HG03280 (cell line): Measurements from ENCODE around the gene FAM120A.
A peak's percentile ranks its signal among the peaks of the same experiment; 100 is the strongest.

Source experiments
- ATAC-seq: cut with Tn5 transposase; IDR thresholded peaks from one replicate; pipeline ENCODE4 v1.9.1; 2021; ENCODE audit warnings: mild to moderate bottlenecking, moderate library complexity; ENCODE audit not compliant: unreplicated experiment

The FAM120A gene

DNA sequence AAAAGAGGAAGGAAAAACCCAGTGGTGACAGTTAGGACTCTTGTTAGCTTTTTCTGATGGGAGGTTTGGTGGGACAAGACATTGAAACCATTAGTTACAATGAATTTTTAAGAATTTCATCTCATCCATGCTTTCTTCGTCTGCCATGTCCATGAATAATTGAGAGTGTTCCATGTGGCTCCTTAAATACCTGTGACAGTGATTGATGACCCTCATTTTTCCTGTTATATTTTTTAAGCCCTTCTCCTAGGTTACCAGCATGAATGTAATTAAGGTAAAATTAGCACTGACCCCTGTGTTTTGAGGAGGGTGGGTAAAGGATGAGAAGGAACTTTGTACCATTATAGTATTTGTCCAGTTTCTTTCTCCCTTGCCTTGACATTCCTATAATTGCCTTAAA, 101.4 kb downstream of the FAM120A start:
- ATAC-seq = no peak

DNA sequence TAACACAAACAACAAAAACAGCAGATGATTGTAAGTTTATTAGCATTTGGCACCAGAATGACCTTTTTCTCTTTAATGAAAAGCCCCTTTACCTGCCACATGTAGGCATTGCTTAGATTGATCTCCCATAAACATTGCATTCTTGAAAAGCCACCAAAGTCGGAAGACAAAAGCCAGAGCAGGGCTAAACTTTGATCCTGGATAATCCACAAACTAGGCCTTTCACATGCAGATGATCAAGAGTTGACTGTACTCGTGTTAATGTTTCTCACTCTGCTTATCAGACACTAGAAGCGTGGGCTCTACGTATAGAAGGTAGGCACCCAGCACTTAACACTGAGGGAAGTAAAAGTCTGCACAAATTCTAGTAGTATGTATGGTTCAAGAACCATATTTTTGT, 103.9 kb downstream of the FAM120A start:
- no peak for ATAC-seq

DNA sequence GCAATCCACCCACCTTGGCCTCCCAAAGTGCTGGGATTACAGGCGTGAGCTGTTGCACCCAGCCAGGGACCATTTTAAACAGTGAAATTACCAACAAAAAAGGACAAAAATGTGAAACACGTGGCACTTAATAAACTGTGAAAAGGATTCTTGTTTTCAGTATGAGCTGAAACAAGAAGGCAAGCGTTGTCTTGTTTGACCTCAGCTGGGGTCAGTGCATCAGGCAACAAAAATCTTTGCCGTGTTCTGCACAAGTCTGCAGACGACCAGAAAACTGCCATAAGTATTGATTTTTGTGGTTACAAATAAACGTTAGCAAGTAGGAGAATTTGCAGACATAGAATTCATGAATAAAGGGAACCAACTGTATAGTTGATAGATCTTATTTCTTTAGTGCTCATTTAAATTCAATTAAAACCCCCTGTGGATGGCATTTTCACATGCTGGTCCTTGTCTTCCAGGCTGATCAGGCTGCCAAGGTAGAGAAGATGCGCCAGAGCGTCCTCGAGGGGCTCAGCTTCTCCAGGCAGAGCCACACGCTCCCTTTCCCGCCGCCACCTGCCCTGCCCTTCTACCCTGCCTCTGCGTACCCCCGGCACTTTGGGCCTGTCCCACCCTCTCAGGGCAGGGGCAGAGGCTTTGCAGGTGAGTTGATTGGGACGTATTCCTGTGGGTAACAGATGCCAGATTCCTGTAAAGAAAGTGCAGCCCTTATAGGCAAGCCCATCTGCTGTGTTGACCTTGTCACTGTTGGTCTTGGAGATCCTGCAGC, 106.1 kb downstream of the FAM120A start:
- ATAC-seq = no peak

DNA sequence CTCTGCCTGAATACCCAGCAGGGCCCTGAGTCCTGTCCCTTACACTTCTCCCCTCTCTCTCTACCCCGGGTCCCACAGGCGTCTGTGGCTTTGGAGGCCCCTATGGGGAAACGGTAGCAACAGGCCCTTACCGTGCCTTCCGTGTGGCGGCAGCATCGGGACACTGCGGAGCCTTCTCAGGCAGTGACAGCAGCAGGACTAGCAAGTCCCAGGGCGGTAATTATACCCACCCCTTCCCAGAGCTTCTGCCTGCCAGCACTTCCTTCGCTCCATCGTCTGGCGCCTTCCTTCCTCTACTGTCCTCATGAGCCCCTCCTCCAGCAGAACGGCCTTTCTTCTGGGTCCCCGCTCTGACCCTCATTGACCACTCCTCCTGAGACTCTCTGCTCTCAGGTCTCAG, 107.0 kb downstream of the FAM120A start:
- ATAC-seq = no peak

DNA sequence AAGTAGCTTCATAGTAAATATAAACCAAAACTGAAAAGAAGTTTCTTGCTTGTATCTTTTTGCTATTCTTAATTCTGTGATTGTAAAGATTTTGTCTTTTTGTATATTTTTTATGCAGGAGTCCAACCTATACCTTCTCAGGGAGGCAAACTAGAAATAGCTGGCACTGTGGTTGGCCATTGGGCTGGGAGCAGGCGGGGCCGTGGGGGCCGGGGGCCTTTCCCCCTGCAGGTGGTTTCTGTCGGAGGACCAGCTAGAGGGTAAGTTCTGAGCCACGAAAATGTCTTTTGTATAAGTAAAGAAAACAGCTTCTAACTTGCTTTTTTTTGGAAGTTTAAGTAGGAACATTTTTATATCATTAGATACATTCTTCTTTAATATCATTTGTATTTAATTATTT, 109.5 kb downstream of the FAM120A start:
- no peak for ATAC-seq

DNA sequence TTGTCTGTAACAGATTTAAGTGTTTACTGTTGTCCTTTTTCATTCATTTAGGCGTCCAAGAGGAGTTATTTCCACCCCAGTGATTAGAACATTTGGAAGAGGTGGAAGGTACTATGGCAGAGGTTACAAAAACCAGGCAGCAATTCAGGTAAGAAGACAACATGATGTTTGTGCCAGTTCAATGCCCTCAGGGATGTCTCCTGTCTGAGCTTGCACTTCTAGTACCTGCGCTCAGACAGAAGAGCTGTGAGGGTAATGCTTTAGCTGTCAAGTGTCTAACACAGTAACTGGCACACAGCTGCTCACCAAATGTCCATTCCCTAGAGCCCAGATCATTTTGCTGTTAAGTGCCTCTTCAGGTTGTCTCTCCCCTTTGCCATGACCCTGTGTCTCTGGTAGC, 110.7 kb downstream of the FAM120A start:
- no peak for ATAC-seq

DNA sequence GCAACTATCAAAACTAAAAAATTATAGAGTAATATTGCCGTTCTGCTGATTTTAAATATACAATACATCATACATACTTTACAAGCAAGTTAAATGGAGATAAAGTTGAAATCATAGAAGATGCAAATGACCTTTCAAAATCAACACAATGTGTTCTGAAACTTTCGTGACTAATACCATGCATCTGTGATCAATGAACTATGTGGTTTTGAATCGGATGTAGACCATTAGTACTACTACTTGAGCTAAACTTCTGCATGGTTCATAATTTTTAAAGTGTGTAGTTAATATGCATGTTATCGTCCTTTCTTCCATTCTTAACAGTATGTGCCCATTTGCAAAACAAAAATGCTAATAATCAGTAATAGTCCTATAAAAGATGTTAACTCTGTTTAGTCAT, 113.6 kb downstream of the FAM120A start:
- ATAC-seq = no peak

DNA sequence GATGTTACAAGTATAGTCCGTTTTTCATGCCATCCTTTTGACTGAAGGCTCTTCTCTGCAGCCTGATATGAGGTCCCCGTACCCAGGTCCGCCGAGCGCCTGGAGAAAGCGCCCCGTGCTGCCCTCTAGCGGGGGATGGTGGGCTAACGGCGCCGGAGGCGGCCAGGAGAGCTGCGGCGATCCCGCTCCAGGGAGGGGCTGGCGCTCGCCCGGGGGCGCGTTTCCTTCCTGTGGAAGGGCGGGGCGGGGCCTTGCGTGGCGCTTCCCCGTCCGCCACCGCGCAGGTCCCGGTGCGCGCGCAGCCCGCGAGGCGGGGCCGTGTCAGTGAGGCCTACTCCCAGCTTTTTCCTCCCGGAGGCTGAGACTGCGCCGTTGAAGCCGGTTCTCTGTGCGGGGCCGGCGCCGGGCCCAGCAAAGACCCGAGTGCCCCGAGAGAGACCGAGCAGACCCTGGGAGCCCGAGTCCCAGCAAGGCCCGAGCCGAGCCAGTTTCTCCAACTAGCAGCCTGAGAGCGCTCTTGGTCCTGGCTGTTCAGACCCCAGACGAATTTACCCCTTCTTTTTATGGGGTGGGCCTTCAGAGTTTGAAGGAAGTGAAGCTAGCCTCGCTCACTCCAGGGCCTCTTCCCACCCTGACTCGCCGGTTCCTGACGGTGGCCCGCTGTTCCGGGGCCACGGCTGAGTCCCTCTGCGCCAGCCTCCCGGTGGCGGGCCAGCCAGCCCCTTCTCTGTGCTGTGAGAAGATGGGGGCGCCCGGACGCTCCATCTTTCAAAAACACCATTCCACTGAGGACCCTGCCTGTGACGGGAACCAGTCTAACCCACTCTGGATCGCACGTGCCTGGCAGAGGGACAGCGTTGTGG, 115.2 kb downstream of the FAM120A start:
- peak; percentile 91 for ATAC-seq

DNA sequence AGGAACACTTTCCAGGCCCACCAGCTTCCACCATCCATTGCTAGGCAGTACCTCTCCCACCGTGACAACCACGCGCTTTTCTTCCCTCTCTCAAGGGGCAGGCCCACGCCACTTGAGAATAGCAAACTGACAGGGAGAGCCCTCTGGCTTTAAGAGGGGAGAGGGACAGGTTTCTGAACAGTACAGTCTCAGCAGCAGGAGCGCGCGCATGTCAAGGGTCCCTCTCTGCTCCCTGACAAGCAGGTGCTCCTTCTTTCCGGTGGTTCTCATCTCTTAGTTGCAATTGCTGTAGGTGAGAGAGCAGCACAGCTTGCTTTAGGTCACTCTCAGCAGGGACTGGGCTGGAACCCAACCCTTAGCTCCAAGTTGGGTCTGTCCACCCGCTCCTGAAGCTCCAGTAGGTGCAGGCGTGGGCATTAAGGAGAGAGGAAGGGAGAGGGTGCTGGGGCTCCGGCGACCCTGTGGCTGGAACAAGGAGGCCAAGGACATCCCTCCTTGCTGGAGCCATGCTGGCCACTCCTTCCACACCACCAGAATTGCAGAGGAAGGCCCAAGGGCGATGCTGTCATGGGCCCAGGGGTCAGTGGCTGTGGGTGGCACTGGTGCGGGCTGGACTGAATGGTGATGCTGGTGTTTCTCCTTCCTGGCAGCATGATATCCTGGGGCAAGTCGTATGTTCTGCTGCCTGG, 115.9 kb downstream of the FAM120A start:
- no peak for ATAC-seq

DNA sequence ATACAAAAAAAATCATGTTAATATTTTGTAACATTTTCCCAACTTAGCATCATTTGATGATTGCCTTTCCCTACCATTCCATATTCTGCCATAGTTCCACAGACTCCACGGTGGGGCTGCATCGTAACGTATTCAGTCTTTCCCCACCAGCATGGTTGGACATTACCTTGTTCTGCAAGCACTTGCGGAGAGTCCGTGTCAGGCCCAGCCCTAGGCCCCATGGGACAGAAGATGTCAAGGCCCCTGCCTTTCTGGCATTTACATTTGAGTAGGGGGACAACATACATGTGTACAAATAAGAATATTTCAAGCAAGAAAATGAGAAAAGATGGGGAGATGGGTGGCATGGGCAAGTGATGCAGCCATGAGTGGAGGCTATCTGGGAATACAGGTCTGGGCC, 116.7 kb downstream of the FAM120A start:
- no peak for ATAC-seq

DNA sequence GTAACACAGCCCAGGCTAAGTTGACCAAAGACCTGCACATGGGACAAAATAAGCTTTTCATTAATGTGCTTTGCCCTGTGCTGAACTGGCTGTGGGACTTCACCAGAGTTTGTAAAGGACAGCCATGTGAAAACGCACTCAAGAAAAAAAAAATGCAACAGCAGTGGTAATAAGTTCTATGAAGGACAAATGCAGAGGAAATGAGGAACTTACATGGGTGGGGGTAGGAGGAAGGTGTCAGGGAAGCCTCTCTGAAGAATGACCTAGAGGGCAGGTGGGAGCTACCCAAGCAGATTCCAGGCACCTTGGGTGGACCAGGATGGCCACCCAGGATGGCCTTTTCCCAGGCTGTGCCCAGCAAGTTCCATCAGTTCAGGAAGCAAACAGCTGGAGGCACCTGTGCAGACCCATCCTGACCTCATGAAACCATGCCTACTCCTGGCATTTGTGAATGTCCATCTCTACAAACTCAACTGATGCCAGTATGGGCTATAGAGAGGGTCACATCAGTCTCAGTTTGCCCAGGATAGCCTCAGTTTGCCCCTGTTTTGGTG, 118.2 kb downstream of the FAM120A start:
- ATAC-seq = no peak

DNA sequence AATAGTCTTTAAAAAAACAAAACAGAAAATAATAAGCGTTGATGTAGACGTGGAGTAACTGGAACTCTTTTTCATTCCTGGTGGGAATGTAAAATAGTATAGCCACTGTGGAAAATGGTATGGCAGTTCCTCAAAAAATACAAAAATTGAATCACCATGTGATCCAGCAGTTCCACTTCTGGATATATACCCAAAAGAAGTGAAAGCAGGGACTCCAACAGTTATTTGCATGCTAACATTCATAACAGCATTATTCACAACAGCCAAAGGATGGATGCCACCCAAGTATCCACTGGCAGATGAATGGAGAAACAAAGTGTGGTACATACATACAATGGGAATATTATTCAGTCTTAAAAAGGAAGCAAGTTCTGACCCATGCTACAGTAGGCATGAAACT, 120.7 kb downstream of the FAM120A start:
- no peak for ATAC-seq

DNA sequence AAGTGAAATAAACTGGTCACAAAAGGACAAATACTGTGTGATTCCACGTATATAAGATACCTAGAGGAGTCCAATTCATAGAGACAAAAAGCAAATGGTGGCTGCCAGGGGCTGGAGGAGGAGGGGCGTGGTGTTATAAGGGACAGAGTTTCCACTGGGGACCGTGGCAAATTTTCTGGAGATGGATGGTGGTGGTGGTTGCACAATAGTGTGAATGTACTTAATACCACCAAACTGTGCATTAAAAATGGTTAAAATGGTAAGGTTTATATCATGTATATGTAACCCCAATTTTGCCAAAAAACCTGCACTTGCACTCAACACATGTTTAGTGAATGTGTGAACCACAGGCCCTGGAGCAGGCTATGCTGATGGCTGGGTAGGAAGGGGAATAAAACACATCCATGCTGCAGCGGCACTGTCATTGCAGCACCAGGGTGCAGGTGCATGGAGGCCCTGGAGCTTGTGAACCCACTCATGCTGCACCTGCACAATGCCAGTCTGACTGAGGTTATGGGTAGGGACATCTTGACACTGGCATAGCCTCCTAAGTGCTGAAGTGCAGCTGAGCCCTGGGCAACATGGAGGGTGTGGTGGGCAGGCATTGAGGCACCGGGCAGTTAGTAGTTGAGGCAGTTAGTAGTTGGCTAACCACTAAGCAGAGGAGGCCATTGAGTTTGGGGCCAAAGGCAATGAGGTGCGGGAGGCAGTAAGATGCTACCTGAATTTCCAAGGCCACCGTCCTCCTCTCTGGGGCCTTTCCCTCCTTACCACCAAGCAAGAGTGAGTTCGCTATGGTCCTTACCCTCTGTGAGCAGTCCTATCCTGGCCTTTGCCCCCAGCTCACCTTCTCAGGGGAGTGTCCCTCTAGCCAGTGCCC, 121.4 kb downstream of the FAM120A start:
- ATAC-seq = no peak

DNA sequence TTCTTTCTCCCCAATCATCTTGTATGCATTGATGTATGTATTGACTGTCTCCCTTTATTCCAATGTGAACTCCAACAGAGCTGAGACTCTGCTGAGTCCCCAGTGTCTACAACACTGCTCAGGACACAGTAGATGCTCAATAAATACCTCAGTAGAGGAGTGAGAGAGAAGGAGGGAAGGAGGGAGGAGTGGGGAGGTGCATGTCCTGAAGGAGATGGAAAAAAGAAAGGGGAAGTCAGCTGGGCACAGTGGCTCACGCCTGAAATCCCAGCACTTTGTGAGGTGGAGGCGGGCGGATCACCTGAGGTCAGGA, 122.0 kb downstream of the FAM120A start:
- ATAC-seq = no peak

DNA sequence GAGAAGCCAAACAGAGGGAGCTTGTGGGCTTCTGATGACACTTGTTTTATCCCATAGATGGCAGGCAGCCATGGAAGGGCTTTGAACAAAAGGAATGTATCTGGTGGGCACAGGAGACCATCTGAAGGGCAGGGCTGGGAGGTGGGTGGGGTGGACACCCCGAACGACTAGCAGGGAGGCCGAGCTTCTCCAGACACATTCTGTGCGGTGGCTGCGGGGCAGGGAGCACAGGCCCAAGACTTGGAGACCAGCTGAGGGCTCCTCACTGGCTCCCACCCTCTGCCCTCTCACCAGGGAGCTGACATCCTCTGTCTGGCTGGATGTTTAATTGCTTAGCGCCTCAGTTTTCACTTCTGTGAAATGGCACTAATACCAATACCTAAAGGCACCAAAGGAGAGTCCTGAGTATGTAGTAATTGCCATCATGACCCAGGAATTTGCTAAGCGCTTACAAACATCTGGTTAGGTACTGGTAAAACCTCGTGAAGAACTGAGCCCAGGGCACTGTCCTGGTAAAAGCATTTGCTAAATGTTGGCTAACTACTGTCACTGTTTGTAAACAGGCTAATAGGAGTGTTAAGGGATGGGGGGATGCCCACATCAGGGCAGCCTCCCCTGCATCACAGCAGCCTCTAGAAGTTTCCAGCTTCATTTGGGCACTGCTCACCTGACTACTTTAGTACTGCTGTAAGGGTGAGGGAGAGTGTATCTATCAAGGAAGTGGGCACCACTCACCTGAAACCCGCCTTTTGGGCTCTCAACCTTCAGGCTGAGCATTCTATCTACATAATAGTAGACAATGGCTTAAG, 122.8 kb downstream of the FAM120A start:
- ATAC-seq = no peak

DNA sequence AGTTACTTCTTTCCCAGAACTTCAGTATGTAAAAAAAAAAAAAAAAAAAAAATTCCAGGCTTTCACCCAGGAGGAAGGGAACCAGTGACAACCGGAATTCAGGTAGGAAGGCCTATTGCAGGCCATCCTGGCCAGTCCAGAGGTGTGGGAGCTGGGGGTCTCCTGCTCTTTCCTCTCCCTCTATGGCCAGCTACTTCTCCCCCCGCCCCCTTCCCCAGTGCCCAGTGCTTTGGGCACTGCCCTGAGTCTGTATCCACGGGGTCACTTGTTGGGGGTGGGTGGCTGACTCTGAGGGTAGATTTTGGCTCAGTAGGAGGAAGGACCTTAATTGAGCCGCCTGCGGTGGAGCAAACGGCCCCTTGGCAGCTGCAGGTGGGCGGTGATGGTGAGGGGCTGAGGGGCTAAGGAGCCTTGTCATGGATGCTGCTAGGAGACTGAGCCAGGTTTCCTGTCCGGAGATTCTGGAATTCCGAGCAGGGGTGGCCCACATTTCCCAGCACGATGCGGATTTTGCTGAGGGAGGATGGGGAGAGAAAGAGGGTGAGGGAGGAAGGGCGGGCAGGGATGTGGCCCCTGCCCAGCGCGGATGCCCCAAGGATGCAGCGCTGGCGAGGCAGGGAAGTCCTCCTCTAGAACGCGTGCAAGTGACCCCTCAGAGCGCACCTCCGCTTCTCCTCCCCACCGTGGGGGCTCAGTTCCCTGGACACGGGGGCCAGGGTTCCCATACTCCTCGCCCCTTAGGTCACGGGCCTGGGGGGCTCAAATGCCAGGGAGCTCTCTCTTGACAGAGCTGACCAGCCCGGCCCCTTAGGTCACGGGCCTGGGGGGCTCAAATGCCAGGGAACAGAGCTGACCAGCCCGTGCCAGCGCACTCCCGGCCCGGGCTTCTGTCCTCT, 123.7 kb downstream of the FAM120A start:
- no peak for ATAC-seq

DNA sequence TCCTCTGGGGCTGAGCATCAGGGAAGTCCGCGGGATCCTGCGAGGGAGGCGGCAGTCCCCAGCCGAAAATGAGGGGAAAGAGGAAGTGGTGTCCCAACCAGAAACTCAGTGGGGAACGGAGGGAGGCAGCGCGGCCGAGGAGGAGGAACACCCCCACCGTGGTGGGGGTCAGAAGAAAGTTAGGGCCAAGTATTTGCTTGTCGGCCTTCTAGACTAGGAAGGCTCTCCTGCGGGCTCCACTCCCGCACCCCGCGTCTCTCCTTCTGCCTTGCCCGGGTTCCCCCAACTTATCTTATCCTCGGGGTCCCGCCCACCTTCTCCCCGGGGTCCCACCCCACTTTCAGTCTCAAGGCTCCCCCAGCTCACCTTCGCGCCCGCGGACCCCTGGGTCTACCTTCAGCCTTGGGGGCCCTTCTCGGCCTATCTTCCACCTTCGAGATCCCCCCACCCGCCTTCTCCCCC, 124.3 kb downstream of the FAM120A start:
- ATAC-seq = peak; percentile 28

DNA sequence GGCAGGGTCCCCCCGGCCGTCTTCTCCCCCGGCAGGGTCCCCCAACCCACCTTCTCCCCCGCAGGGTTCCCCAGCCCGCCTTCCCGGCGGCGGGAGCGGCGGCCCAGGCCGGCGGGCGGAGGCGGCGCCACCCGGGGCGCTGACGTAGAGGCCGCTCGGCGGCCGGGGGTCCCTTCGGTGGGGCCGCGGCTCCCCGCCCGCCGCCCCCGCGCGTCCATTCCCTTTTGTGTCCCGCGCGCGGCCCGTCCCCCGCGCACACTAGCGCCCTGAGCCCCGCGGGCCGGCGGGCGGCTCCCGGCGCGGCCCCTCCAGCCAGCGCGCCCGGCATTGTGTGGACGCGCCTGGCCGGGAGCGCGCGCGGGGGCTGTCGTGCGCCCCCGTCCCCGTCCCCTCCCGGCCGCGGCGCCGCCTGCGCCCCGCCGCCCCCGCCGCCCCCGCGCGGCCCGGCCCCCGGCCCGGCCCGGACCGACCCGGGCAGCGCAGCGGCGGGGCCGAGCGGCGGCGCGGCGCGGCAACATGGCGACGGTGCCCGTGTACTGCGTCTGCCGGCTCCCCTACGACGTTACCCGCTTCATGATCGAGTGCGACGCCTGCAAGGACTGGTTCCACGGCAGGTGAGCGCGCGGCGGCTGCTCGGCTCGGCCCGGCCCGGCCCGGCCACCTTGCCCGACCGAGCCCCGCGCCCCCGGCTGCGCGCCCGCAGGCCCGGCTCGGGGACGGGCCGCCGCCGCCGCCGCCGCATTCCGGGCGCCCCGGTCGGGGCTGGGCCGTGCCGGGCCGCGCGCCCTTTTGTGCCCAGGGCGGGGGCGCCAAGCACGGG, 125.0 kb downstream of the FAM120A start, which contains the start of gene PHF2:
Gene PHF2 (plus strand): TSS at position 327 of the 820 bp plus-strand sequence. CDS start 190 bp downstream, at position 517.
- peak; percentile 46 for ATAC-seq
